Astrocyte of the cerebellum (primary cell): Measurements from ENCODE around the gene TADA2A.

Source experiments
- DNase-seq: peaks from one replicate; pipeline ENCODE4 v3.0.0-alpha.2; 2011; ENCODE audit warnings: low read depth
- H3K4me3 ChIP-seq: 2 replicates; pipeline ENCODE4 v1.5.1; 2011; ENCODE audit warnings: mild to moderate bottlenecking, low read depth, low read length, moderate library complexity
- in situ Hi-C: cut with HindIII; loops from 2 replicates; pipeline ENCODE4 v1.10.0; 2017; ENCODE audit warnings: low sequenced_read_pairs
- TF ChIP-seq, protein P1 (sequence below): IDR thresholded peaks from 2 replicates; pipeline ENCODE4 v1.5.1; 2012; ENCODE audit warnings: low read length, low read depth, moderate library complexity, mild to moderate bottlenecking; ENCODE audit errors: missing control alignments

Gene TADA2A

DNA sequence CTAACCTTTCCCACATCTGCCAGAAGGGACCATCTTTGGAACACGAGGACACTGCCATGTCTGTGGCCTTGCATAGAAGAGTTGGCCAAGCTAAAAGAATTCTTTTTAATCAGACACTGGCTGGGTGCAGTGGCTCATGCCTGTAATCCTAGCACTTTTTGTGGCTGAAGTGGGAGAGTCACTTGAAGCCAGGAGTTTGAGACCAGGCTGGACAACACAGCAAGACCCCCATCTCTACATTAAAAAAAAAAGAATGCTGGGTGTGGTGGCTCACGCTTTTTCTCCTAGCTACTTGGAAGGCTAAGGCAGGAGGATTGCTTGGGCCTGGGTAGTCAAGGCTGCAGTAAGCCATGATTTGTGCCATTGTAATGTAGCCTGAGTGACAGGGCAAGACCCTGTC lies 73.7 kb downstream of the TADA2A start:
- TF ChIP-seq, protein P1, sequence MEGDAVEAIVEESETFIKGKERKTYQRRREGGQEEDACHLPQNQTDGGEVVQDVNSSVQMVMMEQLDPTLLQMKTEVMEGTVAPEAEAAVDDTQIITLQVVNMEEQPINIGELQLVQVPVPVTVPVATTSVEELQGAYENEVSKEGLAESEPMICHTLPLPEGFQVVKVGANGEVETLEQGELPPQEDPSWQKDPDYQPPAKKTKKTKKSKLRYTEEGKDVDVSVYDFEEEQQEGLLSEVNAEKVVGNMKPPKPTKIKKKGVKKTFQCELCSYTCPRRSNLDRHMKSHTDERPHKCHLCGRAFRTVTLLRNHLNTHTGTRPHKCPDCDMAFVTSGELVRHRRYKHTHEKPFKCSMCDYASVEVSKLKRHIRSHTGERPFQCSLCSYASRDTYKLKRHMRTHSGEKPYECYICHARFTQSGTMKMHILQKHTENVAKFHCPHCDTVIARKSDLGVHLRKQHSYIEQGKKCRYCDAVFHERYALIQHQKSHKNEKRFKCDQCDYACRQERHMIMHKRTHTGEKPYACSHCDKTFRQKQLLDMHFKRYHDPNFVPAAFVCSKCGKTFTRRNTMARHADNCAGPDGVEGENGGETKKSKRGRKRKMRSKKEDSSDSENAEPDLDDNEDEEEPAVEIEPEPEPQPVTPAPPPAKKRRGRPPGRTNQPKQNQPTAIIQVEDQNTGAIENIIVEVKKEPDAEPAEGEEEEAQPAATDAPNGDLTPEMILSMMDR = no peak
- in situ Hi-C loops = no loop called here
- H3K4me3 ChIP-seq = no peak overlapping the region
- no peak for DNase-seq

DNA sequence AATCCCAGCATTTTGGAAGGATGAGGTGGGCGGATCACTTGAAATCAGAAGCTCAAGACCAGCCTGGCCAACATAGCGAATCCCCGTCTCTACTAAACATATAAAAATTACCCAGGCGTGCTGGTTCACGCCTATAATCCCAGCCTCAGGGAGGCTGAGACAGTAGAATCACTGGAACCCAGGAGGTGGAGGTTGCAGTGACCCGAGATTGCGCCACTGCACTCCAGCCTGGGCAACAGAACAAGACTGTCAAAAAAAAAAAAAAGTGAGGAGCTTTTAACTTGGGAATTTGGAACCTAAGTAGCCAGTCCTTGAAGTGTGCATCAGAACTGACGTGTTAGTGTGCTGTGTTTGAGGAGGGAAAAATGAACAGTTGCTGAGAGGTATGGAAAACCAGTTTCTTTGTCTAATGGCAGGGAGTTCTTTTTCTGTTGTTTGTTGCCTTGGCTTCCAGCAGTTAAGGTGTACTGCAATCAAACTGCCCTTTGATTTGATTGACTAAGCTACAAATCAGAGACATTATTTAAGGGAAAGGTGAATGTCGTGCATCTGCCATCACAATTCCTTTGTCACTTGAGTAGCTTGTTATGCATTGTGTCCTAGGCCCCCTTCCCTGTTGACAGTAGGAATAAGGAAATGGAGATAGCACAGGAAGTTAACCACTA lies 74.4 kb downstream of the TADA2A start:
- no peak for DNase-seq
- TF ChIP-seq, protein P1 = no peak
- H3K4me3 ChIP-seq = no peak overlapping the region
- in situ Hi-C loops = no loop called here

DNA sequence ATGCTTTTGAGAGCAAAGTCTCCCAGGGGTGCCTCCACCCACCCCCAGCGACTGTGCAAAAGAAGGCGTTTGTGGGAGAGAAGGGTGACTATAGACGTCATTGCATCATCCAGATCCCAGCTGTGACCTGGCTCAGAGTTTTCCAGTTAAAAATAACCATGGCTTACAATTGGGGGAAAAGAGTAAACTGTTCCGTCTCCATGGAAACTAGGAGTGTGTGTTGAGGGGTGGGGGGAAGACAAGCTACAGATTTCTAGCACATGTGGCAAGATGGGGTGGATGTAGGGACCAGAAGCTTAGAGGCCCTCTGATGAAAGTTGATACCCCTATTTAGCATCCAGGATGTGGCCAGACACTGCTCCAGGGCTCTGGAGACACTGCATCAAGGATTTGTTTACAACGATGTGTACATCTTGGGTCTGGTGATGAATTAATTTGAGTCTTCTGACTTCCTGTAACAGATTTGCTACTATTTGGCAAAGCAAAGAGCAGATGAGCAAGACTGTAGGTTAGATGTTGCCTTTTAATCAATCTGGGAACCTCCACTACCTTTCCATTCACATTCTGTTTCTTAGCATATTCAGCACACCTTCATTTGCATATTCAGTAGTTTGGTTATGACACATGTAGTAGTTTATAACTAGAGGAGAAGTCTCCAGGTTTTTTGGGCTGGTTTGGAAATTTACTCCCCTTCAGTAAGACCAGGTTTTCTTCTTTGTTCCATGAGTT lies 76.8 kb downstream of the TADA2A start:
- TF ChIP-seq, protein P1 = no peak
- in situ Hi-C loops = no loop called here
- no peak for DNase-seq
- H3K4me3 ChIP-seq = no peak overlapping the region

DNA sequence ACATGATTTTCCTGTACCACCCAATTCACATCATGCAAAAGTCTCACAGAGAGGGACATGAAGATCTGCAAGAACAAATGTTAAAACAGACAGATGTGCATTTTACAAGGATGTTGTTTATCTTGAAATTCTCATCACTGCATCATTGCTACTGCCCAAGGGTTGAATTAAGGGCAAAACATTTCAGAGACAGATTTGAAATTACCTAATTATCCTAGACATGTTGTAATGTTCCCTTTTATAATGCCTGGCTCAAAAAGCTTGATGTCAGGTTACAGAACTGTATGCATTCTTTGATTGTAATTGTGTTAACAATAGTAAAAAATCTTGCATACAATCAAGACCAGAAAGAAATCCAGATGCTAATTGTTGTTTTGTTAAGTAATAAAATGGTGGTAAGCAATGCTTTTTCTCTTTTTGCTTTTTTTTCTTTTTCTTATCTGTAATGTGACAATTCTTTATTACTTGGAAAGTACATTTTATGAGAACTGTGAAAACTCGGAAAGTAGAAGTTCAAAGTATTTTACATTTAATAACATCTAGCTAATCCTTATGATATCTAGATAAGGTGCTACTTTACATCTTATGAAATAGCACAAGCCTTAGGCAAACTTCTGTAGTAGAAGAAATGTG lies 79.4 kb downstream of the TADA2A start:
- TF ChIP-seq, protein P1 = no peak
- DNase-seq = no peak
- in situ Hi-C loops = no loop called here
- H3K4me3 ChIP-seq = no peak overlapping the region

DNA sequence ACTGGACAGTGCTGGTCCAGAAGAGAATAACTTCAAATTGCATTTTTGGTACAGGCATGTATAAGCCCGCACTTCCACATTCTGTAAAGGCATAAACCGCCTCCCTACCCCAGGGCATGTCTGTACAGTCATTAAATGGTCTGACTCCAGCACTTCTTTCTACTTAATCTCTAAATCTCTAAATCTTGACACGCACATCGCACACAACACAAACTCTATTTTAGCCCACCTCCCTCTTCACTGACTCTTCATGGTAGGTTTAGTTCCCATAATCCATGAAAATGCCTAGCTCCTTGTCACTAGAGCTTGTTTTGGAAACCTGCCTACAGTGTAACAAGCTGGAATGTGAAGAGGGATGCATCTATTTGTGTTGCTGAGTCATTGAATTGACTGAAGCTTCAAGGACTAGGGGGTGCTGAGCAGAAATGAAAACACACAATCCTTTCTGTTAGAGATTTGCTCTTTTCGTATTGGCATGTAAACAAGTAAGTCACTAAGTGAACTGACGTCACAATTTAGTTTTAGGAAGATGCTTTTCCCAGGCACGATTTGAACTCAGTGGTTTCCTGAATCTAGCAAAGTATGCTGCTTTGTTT lies 81.4 kb downstream of the TADA2A start:
- peak; percentile 87 for DNase-seq
- in situ Hi-C loops = no loop called here
- TF ChIP-seq, protein P1 = no peak
- peak overlapping the region; percentile 78 for H3K4me3 ChIP-seq

DNA sequence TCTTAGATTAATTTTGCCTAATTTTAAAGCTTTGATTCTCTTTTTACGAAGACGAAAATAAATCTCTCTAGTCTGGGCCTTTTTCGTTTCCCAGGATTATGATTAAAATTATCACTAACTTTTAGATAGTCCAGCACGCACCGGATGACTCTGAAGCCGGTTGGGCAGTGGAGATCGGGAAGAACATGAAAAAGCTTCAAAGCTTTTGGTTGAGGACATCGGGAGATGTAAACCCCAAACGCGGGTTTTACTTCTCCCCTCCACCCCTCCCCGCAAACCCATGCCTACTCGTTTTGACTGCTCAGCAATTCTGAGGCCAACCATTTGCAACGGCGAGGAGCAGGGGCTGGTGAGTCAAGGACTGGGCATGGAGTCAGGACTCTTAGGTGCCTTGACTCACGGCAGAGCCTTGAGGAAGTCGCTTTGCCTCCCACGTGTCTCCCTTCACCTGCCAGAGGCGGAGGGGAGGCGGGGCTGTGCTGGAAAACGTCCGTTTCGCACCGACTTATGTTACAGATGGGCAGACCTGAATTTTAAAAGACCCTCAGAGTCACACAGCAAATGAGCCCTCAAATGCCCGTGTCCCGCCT lies 82.0 kb downstream of the TADA2A start:
- in situ Hi-C loops = no loop called here
- peak overlapping the region; percentile 78 for H3K4me3 ChIP-seq
- TF ChIP-seq, protein P1 = no peak
- DNase-seq = peak; percentile 93
